ENCODE measurements around the gene PUS3.

PUS3 gene

DNA sequence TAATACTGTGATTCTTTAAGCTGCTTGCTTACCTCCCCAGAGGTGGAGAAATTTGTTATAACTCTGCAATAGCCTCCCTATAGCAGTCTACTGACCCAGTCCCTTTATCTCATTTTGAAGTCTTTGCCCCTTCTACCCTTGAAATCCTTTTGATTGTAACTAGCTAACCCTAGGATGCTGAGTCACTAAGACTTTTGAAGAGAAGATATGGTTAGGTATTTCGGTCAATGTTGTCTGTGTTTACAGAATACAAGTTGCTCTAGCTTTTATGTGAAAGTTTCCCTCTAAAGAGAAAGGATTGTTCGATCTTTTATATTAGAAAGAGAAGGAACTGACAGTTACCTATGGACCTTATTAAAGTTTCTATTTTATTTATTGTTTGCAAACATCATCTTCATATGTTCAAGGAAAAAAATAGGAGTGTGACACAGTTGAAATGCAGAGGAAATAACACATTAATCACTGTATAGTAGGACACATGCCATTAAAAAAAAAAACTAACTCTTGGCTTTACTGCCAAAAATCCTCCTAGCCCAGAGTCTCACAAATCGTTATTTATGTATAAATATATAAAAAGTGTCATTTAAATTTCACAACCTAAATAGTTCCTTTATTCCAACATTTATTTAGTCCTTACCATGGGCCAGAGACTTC lies 12.4 kb downstream of the PUS3 start:
- TF ChIP-seq CTCF (IDR thresholded peaks at IDR 0.05; ENCODE audit: extremely low read depth, missing control alignments): no peak
- no peak for DNase-seq (ENCODE audit: low spot score)

GRCh38 chr11:125887373-125888324 lies 15.4 kb downstream of the PUS3 start, which contains the start of gene HYLS1:
HYLS1 (plus strand) TSS chr11:125887668; CDS start chr11:125899369, 11,701 bp downstream.
- DNase-seq (ENCODE audit: low spot score): peak; percentile 93
- no peak for TF ChIP-seq CTCF (IDR thresholded peaks at IDR 0.05; ENCODE audit: extremely low read depth, missing control alignments)

GRCh38 chr11:125886997-125887372 lies 16.0 kb downstream of the PUS3 start:
- DNase-seq (ENCODE audit: low spot score): peak; percentile 38
- TF ChIP-seq CTCF (IDR thresholded peaks at IDR 0.05; ENCODE audit: extremely low read depth, missing control alignments): no peak

DNA sequence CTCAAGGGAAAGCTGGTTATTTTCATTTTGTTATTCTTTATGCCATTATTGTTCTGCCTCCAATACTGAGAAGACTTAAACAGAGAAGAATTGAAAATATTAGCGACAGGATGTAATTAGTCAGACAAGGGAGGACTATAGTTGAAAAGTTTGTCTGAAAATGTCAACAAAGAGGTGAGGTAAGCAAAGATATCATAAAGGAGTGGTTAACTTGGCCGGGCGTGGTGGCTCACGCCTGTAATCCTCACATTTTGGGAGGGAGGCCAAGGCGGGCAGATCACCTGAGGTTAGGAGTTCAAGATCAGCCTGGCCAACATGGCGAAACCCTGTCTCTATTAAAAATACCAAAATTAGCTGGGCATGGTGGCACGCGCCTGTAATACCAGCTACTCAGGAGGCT lies 19.6 kb downstream of the PUS3 start:
- DNase-seq (ENCODE audit: low spot score): no peak
- TF ChIP-seq CTCF (IDR thresholded peaks at IDR 0.05; ENCODE audit: extremely low read depth, missing control alignments): no peak

DNA sequence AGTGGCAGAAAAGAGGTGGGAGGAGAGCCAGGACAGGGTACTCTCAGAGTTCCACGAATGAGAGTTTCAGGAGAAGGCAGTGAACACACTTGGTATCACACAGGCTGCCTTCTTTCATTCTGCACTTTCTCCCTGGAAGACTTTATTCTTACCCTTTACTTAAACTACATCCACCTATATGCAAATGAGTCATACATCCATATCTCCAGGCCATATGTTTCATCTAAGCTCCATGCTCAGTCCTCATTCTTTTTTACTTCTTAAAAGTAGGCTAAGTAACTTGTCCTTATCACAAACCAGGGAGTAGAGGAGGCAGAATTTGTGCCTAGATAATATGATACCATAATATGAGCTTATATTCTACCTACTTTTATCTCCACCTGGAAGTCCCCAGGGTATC lies 21.7 kb downstream of the PUS3 start:
- no peak for TF ChIP-seq CTCF (IDR thresholded peaks at IDR 0.05; ENCODE audit: extremely low read depth, missing control alignments)
- no peak for DNase-seq (ENCODE audit: low spot score)

DNA sequence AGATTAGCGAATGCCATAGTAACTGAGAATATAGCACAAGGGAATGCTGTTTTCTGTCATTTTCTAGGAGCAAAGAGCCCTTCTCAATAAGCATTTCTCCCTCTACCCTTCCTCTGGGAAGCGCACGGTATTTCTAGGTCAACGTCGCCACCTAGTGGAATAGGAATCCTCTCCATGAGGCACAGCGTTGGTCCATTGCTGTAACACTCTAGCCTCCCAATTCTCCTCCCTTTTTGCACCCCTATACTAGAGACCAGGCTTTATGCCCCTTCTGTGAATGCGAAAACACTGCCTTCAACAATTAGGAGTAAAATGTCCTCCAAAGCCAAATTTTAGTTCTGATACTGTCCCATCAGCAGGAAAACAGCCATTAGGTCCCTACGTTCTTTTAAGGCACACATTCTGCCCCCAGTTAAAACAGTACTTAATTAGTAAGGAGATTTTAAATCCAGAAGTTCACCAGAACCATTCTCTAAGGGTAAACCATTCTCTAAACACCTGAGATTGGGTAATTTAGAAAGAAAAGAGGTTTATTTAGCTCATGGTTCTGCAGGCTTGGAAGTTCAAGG lies 28.4 kb downstream of the PUS3 start:
- peak; percentile 54 for DNase-seq (ENCODE audit: low spot score)
- peak; percentile 71 for TF ChIP-seq CTCF (IDR thresholded peaks at IDR 0.05; ENCODE audit: extremely low read depth, missing control alignments)

Measured in GM20000 (cell line).